Stomach (tissue), 4 donors: Measurements from ENCODE around the gene PRRX1.

Experiments
- EP300 ChIP-seq: sonication (generic); formaldehyde crosslinking; IDR thresholded peaks from one replicate; pipeline ENCODE4 v1.6.1; 2017; ENCODE audit warnings: antibody characterized with exemption
- POLR2A ChIP-seq, 4 donors: fragments of 450-650 bp; IDR thresholded peaks; one replicate each; pipeline ENCODE4 v1.6.1; 2016; ENCODE audit warnings: antibody characterized with exemption in 4 of 4, control low read depth in 2 of 4, mild to moderate bottlenecking in 1 of 4, moderate library complexity in 1 of 4
- POLR2AphosphoS5 ChIP-seq, 3 donors: sonication (generic); formaldehyde crosslinking; IDR thresholded peaks; one replicate each; pipeline ENCODE4 v1.6.1; 2016; ENCODE audit warnings: antibody characterized with exemption in 3 of 3
- TF ChIP-seq, protein P1 (sequence below), 7 experiments: fragments of 450-650 bp in 4 of 7; fragments of 200-600 bp in 3 of 7; sonication (generic) in 3 of 7; IDR thresholded peaks; one replicate each; pipeline ENCODE4 v1.5.1; 2016 to 2019; ENCODE audit warnings: antibody characterized with exemption in 7 of 7, control low read depth in 2 of 7, mild to moderate bottlenecking in 1 of 7

DNA sequence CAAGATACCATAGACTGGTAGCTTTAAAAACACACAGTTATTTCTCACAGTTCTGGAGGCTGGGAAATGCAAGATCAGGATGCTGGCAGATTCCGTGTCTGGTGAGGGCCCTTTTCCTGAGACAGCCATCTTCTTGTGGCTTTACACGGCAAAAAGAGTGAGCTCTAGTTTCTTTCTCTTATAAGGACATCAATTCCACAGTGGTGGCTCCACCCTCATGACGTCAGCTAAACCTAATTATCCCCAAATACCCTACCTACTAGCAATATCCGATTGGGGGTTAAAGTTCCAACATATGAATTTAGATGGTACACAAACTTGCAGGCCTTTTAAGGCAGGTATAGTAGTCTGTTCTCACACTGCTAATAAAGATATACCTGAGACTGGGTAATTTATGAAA is 77.7 kb downstream of the PRRX1 start:
- no peak for TF ChIP-seq POLR2A (IDR thresholded peaks at IDR 0.05)
- TF ChIP-seq, protein P1, sequence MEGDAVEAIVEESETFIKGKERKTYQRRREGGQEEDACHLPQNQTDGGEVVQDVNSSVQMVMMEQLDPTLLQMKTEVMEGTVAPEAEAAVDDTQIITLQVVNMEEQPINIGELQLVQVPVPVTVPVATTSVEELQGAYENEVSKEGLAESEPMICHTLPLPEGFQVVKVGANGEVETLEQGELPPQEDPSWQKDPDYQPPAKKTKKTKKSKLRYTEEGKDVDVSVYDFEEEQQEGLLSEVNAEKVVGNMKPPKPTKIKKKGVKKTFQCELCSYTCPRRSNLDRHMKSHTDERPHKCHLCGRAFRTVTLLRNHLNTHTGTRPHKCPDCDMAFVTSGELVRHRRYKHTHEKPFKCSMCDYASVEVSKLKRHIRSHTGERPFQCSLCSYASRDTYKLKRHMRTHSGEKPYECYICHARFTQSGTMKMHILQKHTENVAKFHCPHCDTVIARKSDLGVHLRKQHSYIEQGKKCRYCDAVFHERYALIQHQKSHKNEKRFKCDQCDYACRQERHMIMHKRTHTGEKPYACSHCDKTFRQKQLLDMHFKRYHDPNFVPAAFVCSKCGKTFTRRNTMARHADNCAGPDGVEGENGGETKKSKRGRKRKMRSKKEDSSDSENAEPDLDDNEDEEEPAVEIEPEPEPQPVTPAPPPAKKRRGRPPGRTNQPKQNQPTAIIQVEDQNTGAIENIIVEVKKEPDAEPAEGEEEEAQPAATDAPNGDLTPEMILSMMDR (IDR thresholded peaks at IDR 0.05) = no peak
- no peak for TF ChIP-seq EP300
- TF ChIP-seq POLR2AphosphoS5 (IDR thresholded peaks at IDR 0.05) = no peak
